C1 segment of cervical spinal cord (tissue), 14 donors: ENCODE results near the gene ANGPT4.
"Not testable (repeated sequence)": the region's sequence is repeated elsewhere in the genome, so short reads cannot be mapped to it uniquely, and the experiment has no call there.

Source experiments
- DNase-seq, 14 donors: peaks; one replicate each; lab custom pipeline; 2025; lab: John Stamatoyannopoulos, UW

The ANGPT4 gene

DNA sequence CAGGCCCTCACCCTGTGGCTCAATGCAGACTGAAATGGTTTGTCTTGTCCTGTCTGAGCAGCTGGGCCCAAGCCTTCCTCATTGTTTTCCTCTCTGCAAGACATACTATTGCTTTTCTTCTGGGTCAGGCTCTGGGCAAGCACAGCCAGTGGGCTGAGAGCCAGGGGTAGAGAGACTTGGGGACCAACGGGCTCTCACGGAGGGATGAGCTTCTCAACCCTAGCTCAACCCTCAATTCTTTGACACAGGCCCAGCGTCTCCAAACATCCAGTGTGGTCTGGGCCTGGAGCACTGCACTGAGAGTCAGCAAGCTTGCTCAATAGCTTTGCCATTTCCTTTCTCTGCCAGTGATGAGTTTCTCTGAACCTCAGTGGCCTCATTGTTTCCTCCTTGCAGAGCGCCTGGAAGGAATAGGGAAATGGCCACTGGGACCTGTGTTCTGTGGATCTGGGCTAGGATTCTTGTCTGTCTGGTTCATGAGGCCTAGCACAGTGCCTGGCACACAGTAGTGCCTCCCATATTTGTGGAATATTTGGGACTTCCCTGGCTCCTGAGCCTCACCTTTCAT, 9.3 kb downstream of the ANGPT4 start:
- no peak for DNase-seq

DNA sequence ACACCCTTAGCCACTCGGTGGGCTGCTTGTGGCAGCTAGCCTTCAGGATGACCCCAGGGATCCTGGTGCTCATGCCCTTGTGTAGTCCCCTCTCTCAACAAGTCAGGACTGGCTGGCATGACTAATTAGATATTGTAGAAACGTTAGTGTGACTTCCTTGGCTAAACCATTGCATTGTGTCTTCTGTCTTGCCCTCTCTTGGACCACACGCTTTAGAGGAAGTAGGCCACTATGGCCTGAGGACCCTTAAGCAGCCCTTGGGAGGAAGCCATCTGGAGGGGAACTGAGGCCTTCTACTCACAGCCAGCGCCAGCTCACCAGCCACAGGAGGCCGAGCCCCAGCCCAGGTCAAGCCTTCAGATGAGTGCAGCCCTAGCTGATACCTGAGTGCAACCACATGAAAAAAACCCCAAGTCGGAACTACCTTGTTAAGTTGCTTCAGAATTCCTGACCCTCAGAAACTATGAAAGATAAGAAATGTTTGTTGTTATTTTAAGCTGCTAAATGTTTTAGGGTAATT, 10.1 kb downstream of the ANGPT4 start:
- DNase-seq = no peak

DNA sequence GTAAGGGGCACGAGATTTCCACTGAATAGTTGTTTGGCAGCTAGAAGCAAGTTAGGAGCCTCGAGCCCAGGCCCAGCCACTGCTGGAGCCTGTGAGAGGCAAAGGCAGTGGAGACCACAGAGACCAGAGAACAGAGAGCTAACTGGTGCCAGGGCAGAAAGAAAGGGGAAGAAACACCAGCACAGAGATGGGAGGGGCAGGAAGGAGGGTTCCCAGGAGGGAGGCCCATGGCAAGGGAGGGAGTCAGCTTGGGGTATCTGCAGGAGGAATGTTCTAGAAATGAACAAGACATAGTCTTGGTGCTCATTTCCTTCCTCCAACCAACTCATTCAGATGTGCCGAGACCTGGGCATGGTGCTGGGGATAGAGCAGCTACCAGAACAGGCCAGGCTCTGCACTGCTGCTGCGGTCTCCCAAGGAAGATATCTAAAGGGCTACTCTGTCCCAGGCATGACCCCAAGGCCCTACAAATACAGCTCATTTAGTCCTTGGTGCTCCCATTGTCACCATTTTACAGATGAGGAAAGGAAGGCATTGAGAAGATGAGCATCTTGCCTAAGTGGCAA, 10.7 kb downstream of the ANGPT4 start:
- DNase-seq = peak in 4 of 14 donors; percentile 9 to 32 (median 16)

DNA sequence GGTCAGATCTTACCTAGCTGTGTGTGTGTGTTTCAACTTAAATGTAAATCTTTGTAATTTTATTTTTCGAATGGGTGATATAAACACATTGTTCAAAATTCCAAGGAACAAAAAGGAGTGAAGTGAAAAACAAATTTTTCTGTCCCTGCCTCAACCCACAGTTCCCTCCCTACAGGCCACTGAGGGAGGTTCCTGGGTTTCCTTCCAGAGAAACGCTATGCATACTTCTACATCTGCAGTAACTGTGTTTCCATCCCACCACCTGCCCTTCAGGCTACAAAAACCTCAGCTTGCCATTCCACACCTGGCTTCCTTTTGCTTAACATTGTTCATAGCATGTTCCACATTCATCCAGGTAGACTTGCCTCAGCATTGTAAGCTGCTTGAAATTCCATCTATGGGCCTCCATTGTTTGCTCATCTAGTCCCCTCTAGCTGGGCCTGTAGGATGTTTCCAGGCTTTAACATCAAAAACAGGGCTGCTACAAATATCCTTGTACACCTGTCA, 12.0 kb downstream of the ANGPT4 start:
- DNase-seq = no peak

DNA sequence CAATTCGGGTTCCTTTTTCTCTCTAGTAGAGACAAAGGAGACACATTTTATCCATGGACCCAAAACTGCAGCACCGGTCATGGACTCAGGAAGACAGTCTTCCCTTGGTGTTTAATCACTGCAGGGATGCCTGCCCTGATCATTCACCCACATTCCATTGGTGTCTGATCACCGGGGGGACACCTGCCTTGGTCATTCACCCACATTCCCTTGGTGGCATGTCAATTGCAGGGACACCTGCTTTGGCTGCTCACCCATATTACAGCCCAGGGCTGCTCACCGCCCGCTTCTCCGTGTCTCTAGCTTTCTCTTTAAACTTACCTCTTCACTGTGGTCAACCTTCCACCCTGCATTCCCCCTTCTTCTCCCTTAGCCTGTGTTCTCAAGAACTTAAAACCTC, 18.7 kb downstream of the ANGPT4 start:
- DNase-seq = not testable (repeated sequence)

DNA sequence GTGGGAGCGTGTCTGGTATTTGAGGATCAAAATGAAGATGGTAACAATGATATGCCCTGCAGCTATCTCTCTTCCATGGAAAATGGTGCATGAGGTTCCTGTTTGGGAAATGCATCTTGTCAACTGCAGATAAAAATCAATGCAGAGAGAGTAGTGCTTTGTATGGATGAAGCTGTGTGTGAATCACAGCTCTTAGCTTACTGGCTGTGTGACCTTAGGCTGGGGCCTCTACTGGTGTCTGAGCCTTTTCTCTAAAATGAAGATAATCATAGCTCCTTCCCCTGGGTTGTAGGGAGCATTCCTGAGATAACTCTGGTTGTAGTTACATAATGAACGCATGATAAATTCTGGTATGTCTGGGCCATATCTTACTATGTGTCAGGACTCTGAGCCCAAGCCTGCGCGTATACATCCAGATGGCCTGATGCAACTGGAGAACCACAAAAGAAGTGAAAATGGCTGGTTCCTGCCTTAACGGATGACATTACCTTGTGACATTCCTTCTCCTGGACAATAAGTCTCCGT, 19.6 kb downstream of the ANGPT4 start:
- DNase-seq = no peak

DNA sequence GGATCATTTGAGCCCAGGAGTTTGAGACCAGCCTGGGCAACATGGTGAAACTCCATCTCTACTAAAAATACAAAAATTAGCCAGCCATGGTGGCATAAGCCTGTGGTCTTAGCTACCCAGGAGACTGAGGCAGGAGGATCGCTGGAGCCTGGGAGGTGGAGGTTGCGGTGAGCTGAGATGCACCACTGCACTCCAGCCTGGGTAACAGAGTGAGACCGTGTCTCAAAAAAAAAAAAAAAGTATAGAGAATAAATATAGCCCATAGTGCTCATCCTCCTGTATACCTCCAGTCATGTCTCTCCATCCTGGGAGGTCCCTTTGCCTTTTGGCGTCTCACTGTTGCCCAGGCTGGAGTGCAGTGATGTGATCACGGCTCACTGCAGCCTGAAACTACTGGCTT, 23.8 kb downstream of the ANGPT4 start:
- DNase-seq = not testable (repeated sequence)

DNA sequence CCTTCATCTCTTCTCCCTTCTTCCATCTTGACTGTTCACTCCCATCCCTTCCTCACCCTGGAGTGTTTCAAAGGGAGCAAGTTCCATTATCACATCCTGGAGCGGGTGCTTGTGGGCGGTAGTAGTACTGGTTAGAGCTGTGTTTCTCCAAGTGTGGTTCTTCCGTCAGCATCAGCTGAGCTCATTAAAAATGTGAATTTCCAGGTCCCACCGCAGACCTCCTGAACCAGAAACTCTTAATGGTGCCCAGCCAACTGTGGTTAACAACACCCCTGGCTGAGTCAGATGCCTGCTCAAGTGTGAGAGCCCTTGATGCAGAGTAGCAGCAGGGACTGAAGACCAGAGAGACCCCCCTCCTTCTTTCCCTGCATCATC, 24.4 kb downstream of the ANGPT4 start:
- no peak for DNase-seq

DNA sequence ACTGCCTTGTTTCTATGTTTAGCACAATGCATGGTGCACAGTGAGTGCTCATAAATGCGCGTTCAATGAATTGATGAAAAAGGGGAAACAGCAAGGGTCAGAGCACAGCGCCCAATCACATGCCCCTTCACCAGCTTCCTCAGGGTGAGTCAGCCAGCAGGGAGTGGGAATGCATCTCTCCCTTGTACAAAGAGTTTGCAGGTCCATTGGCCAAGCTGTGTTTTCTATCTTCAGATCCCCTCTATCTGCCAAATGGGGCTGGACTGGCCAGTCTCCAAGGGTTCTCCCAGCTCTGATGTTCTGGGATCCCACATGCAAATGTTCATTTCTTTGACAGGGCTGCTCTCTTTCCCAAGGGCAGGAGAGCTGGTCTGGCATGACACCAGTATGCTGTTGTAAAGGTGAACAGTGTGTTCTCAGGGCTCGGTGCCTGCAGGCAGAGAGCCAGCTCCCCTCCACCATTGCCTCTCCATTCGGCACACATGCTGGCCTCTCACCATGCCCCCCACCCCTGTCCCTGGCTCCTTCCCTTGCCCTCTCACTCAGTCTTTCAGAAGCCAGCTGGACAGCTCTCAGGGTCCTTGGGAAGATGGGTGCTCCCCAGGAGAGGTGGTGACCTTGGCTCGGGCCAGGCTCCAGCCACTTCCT, 25.0 kb downstream of the ANGPT4 start:
- peak in 9 of 14 donors; percentile 4 to 74 (median 36) for DNase-seq

DNA sequence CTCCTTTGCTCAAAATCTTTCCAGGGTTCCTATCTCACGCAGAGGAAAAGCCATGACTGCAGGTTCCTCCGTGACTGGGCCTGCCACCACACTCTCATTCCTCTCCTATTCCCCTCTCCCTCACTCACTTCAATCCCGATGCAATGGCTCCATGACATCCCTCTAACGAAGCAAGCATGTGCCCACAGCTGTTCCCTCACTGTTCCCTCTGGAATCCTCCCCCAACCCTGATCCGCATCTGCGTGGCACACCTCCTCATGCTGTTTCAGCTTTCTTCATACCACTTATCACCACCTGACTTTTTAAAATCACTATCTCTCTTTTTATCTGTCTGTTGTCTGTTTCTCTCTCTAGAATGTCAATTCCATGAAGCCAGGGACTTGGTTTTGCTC, 25.5 kb downstream of the ANGPT4 start:
- DNase-seq = no peak

DNA sequence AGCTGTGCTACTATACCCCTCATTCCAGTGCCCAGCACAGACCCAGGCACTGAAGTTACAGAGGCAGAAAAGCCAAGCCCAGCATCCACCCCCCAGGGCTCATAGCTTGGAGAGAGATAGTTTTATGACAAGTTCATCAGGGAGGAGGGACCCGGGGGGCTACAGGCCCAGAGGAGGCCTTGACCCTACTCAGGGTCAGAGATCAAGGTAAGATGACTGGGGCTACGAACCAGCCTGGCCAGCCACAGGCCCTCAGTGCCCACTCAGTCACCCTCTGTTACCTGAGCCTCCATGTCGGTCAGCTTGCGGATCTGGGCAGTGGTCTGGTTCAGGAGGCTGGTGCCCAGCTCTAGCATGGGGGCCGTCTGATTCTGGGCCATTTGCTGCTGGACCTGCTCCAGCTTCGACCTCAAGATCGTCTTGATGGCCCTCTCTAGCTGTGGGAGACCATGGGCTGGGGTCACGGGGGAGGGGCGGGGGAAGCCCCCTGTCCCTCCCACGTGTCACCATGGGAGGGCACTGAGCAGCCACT, 26.1 kb downstream of the ANGPT4 start:
- no peak for DNase-seq

DNA sequence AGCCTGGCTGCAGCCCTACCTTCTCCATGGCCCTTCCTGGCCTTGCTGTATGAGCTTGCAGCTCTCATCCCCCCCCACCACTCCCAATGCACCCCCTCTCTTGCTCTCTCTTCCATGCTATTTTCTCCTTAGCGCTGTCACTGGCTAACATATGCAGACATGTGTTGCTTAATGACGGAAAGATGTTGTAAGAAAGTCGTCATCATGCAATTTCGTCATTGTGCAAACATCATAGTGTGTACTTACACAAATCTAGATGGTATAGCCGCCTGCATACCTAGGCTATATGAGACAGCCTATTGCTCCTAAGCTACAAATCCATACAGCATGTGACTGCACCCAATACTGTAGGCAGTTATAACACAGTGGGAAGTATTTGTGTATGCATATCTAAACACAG, 27.0 kb downstream of the ANGPT4 start:
- DNase-seq = no peak

DNA sequence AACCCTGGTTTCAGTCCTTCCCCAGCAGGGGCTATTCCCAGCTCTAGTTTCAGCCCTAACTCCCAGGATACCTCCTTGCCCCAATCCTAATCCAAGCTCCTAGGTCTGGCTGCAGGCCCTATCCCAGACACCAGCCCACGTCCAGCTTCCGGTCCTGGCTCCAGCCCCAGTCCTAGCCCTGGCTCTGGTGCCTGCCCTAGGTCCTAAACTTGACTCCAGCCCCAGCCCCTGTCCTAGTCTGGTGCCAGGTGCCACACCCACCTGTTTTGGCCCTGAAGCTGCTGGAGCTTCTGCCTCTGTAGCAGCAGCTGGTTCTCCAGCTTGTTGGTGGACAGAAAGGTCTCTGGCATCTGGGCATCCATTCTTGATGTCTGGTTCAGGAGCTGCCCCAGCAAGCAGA, 28.1 kb downstream of the ANGPT4 start:
- no peak for DNase-seq

DNA sequence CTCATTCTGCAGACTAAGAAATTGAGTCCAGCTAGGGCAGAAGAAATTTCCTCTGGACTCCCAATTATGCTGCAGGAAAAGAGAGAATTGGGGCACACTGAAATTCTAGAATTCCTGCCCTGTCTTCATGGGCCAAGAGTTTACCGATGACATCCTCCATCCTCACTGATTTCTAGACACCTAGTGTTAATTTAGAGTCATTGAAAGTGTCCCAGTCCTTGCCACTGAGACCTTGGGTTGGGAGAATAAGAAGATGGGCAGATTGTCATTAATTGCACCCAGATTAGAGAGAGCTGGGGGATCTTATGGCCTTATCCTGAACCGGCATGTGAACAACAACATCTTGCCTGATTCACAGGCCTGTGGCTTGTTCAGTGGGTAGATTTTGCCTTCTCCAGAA, 29.0 kb downstream of the ANGPT4 start:
- no peak for DNase-seq

DNA sequence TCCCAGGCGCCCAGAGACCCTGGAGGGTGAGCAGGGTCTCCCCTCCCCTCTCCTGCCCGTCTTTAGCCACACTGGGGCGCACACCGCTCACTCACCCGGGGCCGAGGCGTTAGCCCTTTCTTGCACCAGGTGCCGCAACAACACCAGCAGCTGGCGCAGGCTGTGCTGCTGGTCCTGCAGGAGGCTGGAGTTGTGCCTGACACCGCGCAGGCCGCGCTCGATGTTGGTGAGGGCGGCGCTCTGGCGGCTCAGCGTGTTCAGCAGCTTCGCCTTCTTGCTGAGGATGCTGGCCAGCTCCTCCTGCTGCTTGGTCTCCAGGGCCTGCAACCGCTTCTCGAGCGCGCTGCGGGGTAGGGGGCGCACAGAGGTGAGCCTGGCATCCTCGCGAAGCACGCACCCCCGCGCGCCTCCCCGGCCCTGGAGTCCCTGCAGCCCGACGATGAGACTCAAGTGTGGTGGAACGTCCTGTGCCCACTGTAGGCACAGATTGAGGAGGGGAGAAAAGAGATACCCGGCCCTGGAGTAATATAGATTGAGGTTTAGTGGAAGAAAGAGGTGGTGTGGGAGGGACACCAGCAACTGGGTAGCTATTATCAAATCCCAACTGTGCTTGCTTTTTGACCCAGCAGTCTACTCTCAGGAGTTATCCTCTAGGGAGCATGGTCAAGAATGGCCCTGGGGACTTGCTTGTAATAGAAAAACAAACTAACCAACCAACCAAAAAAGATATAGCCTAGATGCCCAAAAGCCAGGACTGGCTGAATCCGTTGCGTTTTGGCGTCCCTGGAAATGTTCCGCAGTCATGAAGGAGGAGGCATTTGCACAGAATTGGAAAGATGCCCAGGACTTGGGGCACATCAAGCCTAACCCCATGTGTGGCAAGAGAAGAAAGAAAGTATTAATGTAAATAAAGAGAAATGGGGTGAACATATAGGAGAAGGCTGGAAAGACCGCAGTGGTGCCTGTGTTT, 30.9 kb downstream of the ANGPT4 start:
- peak in 1 of 14 donors; percentile 16 for DNase-seq

DNA sequence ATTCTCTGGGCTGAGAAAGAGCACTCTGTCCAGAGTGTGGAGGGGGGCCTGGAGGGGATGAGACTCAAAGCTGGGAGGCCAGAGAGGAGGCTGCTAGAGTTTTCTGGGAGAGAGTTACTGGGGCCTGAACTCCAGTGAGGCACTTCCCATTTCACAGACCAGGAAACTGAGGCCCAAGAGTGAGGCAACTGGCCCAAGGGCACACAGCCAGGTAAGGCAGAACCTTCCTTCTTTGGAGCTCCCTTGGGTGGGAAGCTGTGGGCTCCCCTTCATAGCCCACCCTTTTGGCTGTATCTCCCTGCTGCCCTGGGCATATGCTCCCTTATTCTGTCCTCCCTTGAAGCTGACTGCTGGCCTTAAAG, 34.4 kb downstream of the ANGPT4 start:
- DNase-seq = no peak

DNA sequence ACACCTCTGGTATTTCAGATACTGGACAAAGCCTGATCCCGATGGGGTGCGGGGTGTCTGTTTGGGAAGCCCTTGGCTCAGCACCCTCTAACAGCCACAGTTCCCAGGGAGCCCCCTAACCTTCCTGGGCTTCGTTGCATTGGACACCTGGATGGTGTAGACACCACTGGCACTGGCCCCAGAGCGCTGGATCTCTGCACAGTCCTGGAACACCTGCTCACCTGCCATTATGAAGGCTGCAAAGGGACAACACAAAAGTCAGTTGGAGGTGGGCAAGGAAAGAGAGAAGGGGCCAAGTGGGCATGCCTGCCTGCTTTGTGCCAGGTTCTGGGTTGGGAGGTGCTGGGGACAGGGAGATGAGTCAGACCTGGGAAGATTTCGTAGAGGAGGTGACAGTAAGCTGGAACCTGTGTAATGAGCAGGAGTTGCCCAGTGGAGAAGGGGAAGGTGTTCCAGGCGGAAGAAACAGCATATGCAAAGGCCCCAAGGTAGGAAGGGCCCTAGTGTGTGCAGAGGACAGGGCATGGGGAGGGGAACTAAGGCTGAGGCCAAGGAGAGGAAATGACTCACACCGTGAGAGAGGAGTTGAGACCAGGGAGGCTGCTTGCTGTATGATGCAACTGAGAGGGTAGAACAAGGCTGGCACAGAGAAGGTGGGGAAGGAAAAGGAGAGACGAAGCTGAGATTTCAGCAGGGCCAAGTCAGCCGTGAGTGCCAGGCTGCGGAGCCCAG, 34.9 kb downstream of the ANGPT4 start:
- DNase-seq = no peak

DNA sequence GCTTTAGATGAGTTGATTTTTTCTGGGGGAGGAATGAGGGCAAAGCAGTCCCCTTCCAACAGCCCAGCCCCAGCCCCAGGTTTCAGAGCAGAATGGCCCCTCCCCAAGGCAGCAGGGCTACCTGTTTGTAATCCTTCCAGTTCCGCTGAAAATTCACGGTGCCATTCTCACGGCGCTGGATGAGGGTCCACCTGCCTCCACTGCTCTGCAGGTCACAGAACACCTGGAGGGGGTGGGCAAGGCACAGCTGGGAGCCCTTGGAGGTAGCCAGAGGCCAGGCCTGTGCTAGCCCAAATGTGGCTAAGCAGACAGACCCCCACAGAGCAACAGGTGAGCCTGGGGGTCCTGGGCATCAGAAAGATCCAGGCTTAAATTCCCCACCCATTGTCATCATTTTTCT, 36.5 kb downstream of the ANGPT4 start:
- DNase-seq = no peak

DNA sequence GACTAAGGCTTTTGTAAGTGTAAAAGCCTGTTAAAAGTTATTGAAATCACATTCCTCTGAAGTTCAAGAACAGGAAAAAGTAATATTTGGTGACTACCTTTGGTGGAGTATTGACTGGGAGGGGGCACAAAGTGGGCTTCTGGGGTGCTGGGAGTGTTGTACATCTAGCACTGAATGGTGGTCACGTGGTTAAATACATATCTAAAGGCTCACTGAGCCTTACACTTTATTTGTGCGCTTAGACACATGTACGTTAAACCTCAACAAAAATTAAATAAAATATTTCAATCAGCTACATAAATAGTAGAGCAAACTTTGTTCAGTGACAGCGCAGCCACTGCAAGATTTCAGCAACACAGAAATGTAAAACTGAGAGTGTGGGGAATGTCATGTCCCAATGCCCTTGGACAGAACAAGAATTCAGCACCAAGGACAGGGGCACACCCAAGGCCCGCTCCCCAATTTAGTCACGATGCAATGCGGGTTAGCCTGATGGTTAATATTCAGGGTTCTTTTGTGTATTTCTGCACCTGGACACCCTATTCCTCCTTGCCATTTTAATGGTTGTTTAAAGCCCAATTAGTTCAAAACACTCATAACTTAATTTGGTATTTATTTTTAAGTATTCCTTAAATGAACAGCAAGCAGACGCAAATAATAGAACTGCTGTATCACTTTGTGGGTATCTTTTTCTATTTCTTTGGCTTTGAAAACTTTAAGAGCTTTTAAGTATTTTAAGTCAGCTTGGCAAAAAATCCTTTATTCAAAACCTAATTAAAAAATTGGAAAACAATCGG, 37.4 kb downstream of the ANGPT4 start:
- no peak for DNase-seq

DNA sequence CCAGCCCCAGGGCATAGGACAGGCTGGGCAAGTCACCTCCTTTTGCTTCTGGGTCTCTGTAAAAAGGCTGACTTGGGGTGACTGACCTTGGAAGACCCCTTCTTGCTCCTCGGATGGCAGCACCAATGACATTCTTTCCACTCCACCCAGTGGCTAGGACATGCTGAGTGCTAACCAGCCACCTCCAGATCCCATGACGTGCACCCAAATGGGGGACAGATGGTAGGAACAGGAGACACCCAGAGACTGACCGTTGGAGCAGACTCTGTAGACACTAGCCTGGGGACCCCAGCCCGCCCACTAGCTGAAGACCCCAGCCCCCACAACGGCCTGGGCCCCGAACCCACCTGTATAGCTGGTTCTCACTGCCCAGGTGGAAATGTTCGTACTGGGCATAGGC, 38.3 kb downstream of the ANGPT4 start:
- no peak for DNase-seq
